GM18502 (cell line): ENCODE measurements around the gene TTC28.
"Not testable (repeated sequence)": the region's sequence is repeated elsewhere in the genome, so short reads cannot be mapped to it uniquely, and the experiment has no call there.

ENCODE experiments used
- ATAC-seq: cut with Tn5 transposase; IDR thresholded peaks from one replicate; pipeline ENCODE4 v1.9.1; 2021; ENCODE audit warnings: mild to moderate bottlenecking; ENCODE audit not compliant: unreplicated experiment, poor library complexity

The TTC28 gene

DNA sequence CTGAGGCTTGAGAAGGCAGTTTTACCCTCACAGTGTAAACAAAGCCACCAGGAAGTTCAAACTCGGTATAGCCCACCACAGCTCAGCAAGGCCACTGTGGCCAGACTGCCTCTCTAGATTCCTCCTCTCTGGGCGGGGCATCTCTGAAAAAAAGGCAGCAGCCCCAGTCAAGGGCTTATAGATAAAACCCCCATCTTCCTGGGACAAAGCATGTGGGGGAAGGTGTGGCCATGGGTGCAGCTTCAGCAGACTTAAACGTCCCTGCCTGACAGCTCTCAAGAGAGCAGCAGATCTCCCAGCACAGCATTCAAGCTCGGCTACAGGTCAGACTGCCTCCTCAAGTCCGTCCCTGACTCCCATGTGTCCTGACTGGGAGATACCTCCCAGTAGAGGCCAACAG is 69.7 kb downstream of the TTC28 start:
- ATAC-seq: no peak

DNA sequence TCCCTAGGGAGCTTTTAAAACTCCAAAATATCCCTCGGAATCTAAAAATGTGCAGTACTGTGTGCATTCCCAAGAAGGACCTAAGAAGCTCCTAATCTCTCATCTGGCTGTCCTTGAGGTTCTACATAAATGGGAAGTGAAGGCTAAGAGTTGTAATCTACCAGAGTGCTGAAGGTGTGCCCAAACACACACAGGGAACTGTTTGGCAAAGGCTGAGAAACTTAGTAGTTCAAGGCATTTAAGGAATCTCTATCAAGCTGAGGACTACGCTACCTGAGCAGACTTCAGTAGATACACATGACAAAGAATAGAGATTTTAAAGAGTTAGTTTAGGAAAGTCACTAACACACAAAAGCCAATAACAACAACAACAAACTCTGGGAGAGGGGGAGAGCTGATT is 71.1 kb downstream of the TTC28 start:
- ATAC-seq: no peak

DNA sequence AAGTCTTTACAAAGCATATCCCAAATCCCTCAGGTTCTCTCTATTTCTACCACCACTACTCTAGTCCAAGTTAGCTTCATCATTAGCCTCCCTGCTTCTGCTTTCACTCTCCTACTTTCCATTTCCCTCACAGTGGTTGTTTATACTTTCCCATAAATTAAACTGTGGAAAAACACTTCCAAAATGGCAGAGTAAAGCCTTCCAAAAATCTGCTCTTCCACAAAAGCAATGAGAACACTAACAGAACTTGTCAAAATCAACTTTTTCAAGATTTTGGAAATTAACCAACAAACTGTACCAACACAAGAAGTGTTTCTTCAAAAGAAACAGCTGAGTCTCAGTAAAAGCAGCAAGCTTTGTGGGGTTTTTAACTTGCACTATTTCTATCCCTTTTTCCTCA is 71.8 kb downstream of the TTC28 start:
- ATAC-seq: no peak

DNA sequence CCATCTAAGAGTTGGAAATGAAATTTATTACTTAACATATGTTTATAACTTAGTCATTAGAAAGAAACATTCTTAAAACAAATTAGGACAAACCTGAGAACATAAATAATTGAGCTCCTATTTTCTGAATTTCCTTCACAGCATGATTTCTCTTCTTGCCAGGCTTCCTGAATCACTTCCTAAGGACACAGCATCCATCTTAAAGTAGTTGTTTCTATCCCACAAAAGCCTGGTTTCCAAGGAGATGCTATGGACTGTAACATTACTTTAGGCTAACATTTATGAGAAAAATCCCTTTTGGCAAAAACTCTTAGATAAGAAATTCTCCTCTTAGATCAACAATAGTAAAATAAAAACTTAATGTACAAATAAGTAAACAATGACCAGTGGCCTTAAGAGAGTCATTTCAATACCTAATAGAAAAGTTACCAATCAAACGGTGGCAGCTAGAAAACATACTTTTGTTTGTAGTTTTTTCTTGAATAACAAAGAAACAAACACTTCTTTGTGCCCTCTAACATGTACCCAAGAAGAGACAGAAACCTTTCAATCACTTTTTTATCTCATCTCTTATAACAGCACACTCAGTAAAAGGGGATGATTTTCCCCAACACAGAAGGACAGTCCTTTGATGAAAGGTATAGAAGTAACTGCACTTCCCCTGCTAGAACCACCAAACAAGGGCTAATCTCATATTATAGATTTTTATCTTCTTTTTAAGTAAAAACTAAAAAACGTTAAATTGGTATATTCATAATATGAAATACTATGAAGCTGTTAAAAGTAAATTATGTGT is 74.5 kb downstream of the TTC28 start:
- ATAC-seq: no peak

DNA sequence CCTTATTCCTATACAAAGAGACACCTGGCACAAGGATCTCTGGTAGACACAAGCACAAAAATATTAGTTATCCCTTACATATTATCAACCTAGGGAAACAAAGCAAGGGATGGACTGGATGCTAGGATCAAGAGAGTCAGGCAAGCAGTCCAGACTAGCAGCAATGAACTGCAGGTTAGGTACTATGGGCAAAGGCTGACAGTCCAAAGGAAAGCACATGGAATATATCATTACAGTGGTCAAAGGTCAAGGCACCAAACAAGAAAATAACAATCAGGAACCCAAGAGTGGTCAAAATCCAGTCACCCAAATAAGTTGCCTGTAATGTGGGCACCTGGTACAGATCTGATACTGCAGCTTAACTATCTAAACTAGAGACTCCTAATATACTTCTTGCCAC is 77.7 kb downstream of the TTC28 start:
- no peak for ATAC-seq

GRCh38 chr22:28600546-28601143 is 79.0 kb downstream of the TTC28 start:
- ATAC-seq: no peak

DNA sequence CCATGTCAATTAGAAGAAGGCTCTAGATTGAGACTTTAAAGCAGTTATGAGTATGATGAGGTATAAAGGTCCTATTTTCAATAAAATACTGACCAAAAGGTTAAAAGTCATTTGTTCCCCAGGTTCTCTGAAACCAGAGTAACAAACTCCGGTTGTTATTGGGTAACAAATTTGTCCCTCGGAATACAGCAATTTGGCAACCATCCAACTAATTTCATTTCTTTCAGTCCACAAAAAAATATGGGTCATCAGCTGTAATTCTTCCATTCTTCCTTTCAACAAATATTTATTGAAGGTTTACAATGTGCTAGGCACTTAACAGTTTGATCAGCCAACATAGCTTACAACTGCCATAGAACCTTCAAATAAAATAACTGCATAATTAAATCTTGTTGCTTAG is 79.9 kb downstream of the TTC28 start:
- ATAC-seq: no peak

DNA sequence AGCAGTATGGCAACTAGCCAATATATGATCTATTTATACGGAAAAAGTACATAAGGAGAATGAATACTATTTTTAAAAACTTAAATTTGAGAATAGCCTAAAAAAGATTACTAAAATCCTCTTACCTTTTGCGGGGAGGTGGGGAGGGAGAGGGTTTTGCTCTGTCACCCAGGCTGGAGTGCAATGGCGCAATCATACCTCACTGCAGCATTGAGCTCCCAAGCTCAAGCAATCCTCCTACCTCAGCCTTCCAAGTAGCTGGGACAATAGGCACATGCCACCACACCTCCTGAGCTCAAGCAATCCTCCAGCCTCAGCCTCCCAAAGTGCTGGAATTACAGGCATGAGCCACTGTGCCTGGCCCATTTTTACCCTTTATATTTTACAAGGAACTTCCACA is 82.0 kb downstream of the TTC28 start:
- no peak for ATAC-seq

- ATAC-seq: no peak
Measured at GRCh38 chr22:28594797-28595462, 84.7 kb downstream of the TTC28 start.

DNA sequence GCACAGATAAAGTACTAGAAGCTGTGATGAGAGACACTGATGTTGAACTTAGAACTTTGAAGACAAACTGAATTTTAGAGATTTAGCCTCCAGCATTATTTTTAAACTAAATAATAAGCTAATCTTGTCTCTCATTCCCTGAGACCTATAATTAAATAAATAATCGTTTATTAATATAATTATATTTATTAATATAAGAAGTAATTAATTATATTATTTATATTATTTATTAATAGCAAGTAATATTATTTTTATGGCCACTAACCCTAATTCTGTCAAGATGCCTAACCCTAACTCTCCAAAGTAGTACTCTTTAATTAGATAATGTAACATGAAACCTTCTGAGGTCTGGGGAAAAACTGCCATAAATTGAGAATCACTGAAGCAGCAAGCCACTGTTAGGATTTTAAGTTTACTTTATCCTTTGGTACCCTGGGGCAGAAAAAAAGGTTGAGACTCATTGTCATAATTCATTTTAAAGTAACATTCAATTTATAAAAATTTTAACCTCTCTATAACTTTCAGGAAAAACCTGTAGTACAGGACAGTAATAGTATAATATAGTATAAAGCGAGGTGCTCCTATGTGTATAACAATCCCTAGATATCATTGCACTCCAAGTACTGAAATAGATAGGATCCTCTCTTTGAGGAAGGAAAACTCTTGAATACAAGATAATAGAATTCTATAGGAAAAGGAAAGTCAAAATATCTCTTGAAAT is 85.4 kb downstream of the TTC28 start:
- ATAC-seq: no peak

DNA sequence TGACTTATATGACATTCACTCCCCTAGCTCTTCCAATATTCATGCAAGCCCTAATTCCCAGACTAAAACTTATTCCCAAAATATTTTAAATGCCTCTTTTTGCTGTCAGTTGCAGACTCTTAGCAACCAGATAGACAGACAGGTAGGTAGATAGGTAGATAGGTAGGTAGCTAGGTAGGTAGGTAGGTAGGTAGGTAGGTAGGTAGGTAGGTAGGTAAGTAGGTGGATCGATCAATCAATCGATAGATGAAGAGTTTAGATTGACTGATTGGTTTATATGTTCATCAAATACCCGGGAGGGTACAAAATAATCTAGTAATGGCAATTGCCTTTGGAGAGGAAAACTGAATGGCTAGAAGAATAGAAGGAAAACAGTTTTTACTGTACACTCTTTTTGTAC is 86.3 kb downstream of the TTC28 start:
- no peak for ATAC-seq

DNA sequence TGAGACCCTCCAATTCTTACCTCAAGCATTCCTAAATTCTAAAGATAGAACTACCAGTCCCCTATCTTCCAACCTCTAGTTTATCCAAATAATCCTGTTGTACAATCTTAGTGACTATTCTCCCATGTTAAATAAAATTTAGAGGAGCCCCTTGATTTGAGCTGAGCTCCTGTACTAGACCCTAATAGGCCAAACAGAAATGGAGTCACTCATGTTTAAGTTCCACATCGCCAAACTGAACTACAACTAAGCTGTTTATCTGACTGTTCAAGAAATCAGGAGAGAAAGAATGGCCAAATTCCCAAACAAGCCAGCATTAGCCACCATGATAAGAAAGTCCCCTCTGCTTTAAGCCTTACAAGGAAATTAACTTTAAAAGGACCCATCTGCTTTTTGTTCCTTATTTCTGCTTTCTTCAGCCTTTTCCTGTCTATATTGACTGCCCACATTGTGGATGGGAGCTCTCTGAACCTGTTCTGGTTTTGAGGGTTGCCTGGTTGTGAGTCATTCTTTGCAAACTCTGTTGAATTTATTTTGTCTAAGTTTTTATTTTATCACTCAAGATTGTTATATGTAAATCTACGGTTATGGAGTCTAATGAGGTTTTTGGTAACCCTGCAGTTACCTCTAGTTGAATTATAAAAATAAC is 90.4 kb downstream of the TTC28 start:
- no peak for ATAC-seq

GRCh38 chr22:28585324-28585723 is 94.3 kb downstream of the TTC28 start:
- no peak for ATAC-seq

GRCh38 chr22:28582806-28583205 is 96.8 kb downstream of the TTC28 start:
- no peak for ATAC-seq

DNA sequence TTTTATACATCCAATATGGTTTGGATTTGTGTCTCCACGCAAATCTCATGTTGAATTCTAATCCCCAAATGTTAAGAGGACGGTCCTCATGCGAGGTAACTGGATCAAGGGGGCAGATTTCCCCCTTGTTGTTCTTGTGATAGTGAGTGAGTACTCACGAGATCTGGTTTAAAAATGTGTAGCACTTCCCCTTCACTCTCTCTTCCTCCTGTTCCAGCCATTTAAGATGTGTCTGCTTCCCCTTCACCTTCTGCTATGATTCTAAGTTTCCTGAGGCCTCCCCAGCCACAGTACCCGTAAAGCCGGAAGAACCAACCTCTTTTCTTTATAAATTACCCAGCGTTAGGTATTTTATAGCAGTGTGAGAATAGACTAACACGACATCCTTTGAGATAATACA is 98.6 kb downstream of the TTC28 start:
- ATAC-seq: no peak

- no peak for ATAC-seq
Measured at GRCh38 chr22:28576162-28576561, 103.5 kb downstream of the TTC28 start.

DNA sequence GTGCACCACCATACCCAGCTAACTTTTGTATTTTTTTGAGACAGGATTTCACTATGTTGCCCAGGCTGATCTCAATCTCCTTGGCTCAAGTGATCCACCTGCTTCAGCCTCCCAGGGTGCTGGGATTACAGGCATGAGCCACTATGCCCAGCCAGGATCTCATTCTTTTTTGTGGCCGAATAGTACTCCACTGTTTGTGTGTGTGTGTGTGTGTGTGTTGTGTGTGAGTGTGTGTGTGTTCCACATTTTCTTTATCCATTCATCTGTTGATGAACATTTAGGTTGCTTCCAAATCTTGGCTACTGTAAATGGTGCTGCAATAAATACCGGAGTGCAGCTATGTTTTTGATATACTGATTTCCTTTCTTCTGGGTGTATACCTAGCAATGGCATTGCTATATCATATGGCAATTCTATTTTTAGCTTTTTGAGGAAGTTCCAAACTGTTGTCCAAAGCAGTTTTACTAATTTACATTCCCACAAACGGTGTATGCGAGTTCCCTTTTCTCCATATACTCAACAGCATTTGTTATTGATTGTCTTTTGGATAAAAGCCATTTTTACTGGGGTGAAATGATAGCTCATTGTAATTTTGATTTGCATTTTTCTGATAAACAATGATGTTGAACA is 105.4 kb downstream of the TTC28 start:
- ATAC-seq: no peak

GRCh38 chr22:28570696-28571373 is 108.8 kb downstream of the TTC28 start:
- no peak for ATAC-seq

DNA sequence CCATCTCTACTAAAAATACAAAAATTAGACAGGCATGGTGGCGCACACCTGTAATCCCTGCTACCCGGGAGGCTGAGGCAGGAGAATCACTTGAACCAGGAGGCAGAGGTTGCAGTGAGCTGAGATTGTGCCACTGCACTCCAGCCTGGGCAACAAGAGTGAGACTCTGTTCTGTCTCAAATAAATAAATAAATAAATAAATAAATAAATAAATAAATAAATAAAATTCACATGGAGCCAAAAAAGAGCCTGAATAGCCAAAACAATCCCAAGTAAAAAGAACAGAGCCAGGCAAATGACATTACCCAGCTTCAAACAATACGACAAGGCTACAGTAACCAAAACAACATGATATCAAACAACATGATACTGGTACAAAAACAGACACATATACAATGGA is 110.7 kb downstream of the TTC28 start:
- not testable (repeated sequence) for ATAC-seq

DNA sequence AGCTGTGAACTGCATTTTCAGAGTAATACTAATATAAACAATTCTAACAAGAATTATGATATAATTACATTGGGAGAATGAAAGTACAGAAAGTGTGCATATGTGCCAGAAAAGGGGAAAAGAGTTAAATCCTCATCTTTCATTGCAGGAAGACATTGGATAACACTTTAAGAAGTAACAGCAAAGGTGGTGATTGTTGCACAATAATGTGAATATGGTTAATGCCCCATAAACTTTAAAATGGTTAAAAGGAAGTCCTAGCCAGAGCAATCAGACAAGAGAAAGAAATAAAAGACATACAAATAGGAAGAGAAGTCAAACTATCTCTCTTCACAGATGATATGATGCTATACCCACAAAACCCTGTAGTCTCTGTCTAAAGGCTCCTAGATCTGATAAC is 111.5 kb downstream of the TTC28 start:
- no peak for ATAC-seq
